ENCODE measurements around the gene PPP2R5B.

GRCh38 chr11:64934682-64935358, 10.3 kb downstream of the PPP2R5B start:
- TF ChIP-seq EZH2 (IDR thresholded peaks at IDR 0.05) = no peak
- TF ChIP-seq CTCF (IDR thresholded peaks at IDR 0.05) = no peak
